NB4 (cell line): Measurements from ENCODE around the gene ARHGDIG.

Experiments used
- DNase-seq: peaks from one replicate; pipeline ENCODE4 v3.0.0; 2010; ENCODE audit warnings: low read depth
- H3K4me3 ChIP-seq: one replicate; pipeline ENCODE4 v1.5.1; 2011; ENCODE audit warnings: mild to moderate bottlenecking, low read depth, low read length, moderate library complexity
- MAX ChIP-seq: IDR thresholded peaks from 2 replicates; pipeline ENCODE4 v1.6.1; 2011; ENCODE audit warnings: low read depth, low read length
- MYC ChIP-seq: IDR thresholded peaks from 2 replicates; pipeline ENCODE4 v1.6.1; 2011; ENCODE audit warnings: low read depth, low read length
- POLR2A ChIP-seq: IDR thresholded peaks from 2 replicates; pipeline ENCODE4 v1.6.1; 2011; ENCODE audit warnings: mild to moderate bottlenecking; ENCODE audit not compliant: insufficient read length; ENCODE audit errors: extremely low read depth
- TF ChIP-seq, protein P1 (sequence below): IDR thresholded peaks from one replicate; pipeline ENCODE4 v1.5.1; 2012; ENCODE audit warnings: low read depth, low read length

ARHGDIG gene

DNA sequence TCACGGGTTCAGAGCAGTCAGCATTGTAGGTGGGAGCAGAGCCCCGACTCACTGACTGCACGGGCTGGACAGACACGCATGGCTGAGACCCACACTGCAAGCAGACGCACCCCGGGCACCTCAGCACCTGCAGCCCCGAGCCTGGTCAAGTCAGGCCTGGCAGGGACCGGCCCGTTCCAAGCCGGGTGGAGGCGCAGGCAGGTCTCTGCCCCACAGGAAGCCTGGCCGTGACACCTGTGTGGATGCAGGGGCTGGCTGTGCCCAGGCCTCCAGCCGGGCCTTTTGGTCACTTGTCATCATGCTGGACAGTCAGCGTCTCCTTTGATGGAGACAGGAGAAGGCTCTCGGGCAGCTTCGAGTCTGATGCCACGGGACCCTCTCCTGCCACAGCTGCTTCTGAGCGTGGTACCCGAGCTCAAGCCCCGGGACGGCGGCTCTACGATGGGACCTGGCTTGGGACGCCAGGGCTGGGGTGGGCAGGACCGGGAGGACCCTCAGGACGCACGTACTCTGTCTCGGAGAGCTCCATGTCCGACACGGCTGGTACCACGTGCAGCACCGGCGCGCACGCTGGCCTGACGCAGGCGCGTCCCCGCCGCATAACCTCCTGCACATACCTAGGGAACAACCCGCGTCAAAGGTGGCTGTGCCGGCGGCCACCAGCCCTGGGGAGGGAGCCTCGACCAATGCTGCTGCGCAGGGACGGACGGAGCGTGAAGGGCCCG is 10.5 kb downstream of the ARHGDIG start:
- DNase-seq, result no peak
- H3K4me3 ChIP-seq, result no peak overlapping the region
- TF ChIP-seq MAX, result no peak
- TF ChIP-seq MYC, result no peak
- TF ChIP-seq, protein P1, sequence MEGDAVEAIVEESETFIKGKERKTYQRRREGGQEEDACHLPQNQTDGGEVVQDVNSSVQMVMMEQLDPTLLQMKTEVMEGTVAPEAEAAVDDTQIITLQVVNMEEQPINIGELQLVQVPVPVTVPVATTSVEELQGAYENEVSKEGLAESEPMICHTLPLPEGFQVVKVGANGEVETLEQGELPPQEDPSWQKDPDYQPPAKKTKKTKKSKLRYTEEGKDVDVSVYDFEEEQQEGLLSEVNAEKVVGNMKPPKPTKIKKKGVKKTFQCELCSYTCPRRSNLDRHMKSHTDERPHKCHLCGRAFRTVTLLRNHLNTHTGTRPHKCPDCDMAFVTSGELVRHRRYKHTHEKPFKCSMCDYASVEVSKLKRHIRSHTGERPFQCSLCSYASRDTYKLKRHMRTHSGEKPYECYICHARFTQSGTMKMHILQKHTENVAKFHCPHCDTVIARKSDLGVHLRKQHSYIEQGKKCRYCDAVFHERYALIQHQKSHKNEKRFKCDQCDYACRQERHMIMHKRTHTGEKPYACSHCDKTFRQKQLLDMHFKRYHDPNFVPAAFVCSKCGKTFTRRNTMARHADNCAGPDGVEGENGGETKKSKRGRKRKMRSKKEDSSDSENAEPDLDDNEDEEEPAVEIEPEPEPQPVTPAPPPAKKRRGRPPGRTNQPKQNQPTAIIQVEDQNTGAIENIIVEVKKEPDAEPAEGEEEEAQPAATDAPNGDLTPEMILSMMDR, result no peak

DNA sequence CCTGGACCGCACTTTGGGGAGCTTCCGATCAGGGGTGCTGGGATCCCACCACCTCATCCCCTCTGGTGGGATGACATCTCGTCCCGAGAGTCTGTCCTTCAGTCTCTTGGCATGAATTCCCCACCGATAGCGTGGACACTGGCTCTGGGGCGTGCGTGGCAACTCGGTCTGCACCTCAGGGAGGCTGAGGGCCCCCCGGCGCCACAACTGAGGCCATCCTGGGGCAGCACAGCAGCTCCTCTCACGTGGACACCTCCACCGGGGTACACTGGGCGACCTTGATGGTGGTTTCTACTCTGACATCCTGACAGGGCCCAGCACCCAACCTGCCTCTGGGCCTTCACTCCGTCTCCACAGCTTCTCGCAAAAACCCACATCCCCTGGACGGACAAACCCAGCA is 11.1 kb downstream of the ARHGDIG start:
- DNase-seq, result no peak
- no peak overlapping the region for H3K4me3 ChIP-seq
- no peak for TF ChIP-seq MAX
- no peak for TF ChIP-seq POLR2A
- TF ChIP-seq, protein P1, result no peak
- TF ChIP-seq MYC, result no peak

GRCh38 chr16:293043-293775 is 12.8 kb downstream of the ARHGDIG start:
- no peak for DNase-seq
- TF ChIP-seq MYC (no peak), POLR2A (no peak), MAX (no peak)
- TF ChIP-seq, protein P1, result no peak

GRCh38 chr16:296276-296675 is 15.9 kb downstream of the ARHGDIG start:
- H3K4me3 ChIP-seq, result no peak overlapping the region
- DNase-seq, result peak; percentile 19
- TF ChIP-seq POLR2A (no peak), MAX (no peak), MYC (no peak)
- TF ChIP-seq, protein P1, result no peak

More at GRCh38 chr16:293043-293775, 12.8 kb downstream of the ARHGDIG start:
- no peak overlapping the region for H3K4me3 ChIP-seq

GRCh38 chr16:296806-297510 is 16.6 kb downstream of the ARHGDIG start:
- no peak overlapping the region for H3K4me3 ChIP-seq

More at GRCh38 chr16:296806-297510, 16.6 kb downstream of the ARHGDIG start:
- no peak for TF ChIP-seq MAX
- TF ChIP-seq POLR2A, result no peak
- no peak for TF ChIP-seq MYC
- TF ChIP-seq, protein P1, result no peak
- peak; percentile 47 for DNase-seq
